H1 (cell line): ENCODE measurements around the gene LSM3.

Source experiments
- CTCF ChIP-seq, 3 experiments: IDR thresholded peaks; 1 replicate in 2 of 3; 2 replicates in 1 of 3; pipeline versions ENCODE4 v1.5.1 to v1.6.1; 2011; ENCODE audit warnings: low read length in 3 of 3, mild to moderate bottlenecking in 3 of 3, inconsistent platforms in 2 of 3, low read depth in 1 of 3, moderate library complexity in 1 of 3; ENCODE audit not compliant: insufficient read depth in 1 of 3; ENCODE audit errors: control extremely low read depth in 1 of 3
- EZH2 ChIP-seq: fragments of 200-600 bp; sonication (generic); IDR thresholded peaks from 2 replicates; pipeline ENCODE4 v1.7.1; 2012; ENCODE audit warnings: low read depth, mild to moderate bottlenecking, moderate library complexity, low read length, inconsistent platforms; ENCODE audit not compliant: severe bottlenecking
- GTF2F1 ChIP-seq: IDR thresholded peaks from 2 replicates; pipeline ENCODE4 v1.6.1; 2012; ENCODE audit warnings: low read depth, low read length, improper control_type of control experiment, borderline replicate concordance
- HDAC6 ChIP-seq: IDR thresholded peaks from one replicate; pipeline ENCODE4 v1.7.1; 2012; ENCODE audit warnings: low read depth, mild to moderate bottlenecking, inconsistent platforms, low read length, moderate library complexity
- JUND ChIP-seq: IDR thresholded peaks from 2 replicates; pipeline ENCODE4 v1.6.1; 2011; ENCODE audit warnings: mild to moderate bottlenecking, improper control_type of control experiment, low read length

GRCh38 chr3:14140668-14141067 is 37.9 kb upstream of the LSM3 start:
- TF ChIP-seq CTCF (IDR thresholded peaks at IDR 0.05; ENCODE audit: control extremely low read depth in 1 of 3, insufficient read depth in 1 of 3, low read depth in 1 of 3, low read length in 3 of 3) (no peak), JUND (no peak), HDAC6 (no peak), EZH2 (no peak), GTF2F1 (no peak)
